GM18951 (cell line): Measurements from ENCODE around the gene GARIN5A.
"Not testable (repeated sequence)": the region's sequence is repeated elsewhere in the genome, so short reads cannot be mapped to it uniquely, and the experiment has no call there.

Experiments
- POLR2A ChIP-seq: IDR thresholded peaks from 4 replicates; pipeline ENCODE4 v1.6.1; 2011; ENCODE audit warnings: mild to moderate bottlenecking; ENCODE audit not compliant: insufficient read length, insufficient read depth; ENCODE audit errors: extremely low read depth
- in situ Hi-C: fragments of 300-500 bp; cut with MboI; formaldehyde crosslinking; loops from one replicate; pipeline ENCODE4 v1.12.0; 2022; ENCODE audit warnings: low sequenced_read_pairs, mixed read lengths, inconsistent platforms; ENCODE audit not compliant: unreplicated experiment

GARIN5A gene

DNA sequence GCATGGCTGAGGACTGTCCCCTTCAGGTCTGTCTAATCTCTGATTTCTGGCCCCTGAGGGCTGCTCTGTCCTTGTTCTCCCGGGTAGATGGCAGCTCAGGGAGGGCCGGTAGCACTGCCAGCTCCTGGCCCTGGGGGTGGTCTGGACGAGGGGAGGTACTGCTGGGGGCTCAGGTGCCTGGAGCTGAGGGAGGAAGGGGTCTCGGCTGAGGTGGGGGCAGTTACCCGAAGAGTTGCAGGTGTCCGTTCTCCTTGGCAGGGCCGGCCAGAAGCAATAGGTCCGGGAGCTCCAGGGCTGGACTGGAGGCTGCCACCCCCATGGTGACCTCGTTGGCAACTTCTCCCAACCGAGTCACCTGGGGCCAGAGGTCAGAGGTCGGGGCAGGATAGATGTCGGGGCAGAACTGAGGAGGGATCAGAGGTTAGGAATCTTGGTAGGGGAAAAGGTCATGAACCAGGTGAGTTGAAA, 1.5 kb downstream of the GARIN5A start:
- in situ Hi-C loops = no loop called here

DNA sequence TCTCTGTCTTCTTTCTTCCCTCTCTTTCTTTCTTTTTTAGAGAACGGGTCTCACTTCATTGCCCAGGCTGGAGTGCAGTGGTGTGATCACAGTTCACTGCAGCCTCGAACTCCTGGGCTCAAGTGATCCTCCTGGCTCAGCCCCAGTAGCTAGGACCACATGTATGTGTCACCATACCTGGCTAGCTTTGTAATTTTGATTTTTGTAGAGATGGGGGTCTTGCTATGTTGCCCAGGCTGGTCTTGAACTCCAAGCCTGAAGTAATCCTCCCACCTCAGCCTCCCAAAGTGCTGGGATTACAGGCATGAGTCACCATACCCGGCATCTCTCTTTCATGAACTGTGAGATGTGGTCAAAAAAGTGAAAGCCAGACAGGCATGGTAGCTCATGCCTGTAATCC, 3.3 kb downstream of the GARIN5A start:
- in situ Hi-C loops = not testable (repeated sequence)

More for the DNA sequence above, 1.5 kb downstream of the GARIN5A start:
- TF ChIP-seq POLR2A = no peak

DNA sequence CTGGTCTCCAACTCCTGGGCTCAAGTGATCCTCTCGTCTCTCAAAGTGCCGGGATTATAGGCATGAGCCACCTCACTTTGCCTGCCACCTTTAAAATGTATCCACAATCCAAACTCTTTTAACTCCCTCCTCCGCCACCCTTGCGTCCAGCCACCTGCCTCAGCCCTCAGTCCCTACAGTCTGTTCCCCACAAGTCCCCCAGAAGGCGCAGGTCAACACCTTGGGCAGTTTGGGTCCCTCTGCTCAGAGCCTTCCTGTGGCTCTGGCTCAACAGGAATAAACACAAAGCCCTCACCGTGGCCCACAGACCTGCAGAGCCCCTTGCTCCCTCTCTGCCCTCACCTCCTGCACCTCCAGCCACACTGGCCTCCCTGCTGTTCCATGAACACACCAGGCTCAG, 7.8 kb downstream of the GARIN5A start:
- TF ChIP-seq POLR2A = no peak
- in situ Hi-C loops = loop anchor here (10.0 kb wide), 1 partner anchor 94 kb away; the partner anchor contains the start of gene NR1H2

DNA sequence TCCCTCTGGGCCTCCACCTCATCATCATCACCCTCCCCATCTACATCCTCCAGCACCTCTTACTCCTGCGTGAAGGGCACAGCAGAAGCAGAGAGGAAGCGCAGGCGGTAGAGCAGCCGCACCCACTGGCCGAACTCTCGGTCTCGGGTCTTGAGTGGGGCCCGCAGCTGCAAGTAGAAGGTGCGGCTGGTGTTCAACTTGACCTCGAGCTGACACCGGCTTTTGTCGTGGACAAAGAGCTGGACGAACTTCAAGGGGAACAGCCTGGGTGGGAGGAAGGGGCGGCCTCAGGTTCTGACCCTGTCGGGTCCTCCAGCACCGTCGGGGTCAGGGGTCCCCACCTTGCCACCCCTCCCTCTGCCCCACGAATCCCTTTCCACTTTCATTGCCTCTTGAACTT, 9.1 kb downstream of the GARIN5A start:
- TF ChIP-seq POLR2A = no peak
- in situ Hi-C loops = loop anchor here (10.0 kb wide), 1 partner anchor 93 kb away; the partner anchor contains the start of gene NR1H2

DNA sequence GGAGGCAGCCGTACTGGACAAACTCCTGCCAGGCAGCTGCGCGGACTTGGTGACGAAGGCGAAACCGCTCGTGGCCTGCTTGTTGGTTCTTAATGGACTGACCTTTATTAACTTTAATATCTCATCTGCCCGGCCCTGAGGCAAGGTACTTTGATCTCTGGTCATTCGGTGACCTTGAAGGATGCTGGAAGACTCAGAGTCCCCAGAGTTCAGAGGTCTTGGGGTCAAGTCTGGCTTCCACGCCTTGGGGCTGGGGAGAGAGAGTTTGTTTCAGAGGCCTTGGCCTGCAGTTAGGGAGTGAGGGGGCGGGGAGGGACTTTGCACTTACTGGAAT, 10.0 kb downstream of the GARIN5A start:
- TF ChIP-seq POLR2A = no peak
- in situ Hi-C loops = loop anchor here (10.0 kb wide), 1 partner anchor 92 kb away; the partner anchor contains the start of gene NR1H2

DNA sequence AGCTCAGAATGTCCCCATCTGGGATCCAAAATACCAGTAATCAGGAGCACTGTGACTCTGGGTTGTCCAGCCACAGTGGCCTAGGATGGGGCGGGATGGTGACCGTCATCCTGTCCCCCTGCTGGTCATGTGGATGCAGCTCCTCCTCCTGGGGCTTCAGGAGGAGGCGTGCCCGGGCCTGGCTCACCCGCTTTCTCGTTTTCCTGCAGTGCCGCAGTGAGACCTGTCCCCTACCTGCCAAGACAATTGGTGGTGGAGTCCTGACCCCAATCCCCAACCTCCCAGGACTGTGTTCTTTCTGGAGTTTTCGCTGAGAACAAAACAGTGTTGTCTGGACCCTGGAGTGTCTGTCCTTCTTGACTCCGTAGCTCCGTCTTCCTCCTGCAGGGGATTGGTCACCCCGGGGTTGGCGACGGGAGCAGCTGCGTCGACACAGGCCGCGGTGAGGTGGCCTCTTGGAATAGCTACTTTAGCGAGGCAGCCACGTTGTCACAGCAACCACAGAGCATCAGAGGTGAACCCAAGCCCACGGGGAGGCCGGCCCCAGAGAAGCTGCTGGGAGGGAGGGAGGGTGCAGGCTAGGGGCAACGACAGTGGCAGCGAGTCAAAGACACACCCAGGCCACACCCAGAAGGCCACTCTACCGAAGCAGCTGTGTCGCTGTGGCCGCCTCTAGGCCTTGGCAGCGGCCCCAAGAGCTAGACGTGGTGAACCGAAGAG, 10.5 kb downstream of the GARIN5A start:
- no peak for TF ChIP-seq POLR2A
- in situ Hi-C loops = loop anchor here (10.0 kb wide), 1 partner anchor 91 kb away; the partner anchor contains the start of gene NR1H2

DNA sequence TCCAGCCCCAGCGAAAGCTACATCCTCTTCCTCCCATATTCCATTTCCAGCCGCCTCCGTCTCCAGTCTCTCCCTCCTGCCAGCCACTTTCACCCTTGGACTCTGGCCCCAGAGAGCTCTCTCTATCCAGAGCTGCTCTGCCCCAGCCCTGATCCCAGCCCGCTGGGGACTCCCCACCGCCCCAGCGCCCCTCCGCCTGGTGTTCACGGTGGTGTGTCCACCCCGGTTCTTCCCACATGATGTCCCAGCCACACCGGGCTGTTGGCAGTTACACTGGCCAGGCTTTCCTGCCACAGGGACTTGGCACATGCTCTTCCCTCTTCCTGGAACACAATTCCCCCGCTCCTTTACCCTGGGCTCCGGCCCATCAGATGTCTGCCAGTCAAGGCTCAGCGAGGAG, 11.6 kb downstream of the GARIN5A start:
- no peak for TF ChIP-seq POLR2A
- in situ Hi-C loops = loop anchor here (10.0 kb wide), 1 partner anchor 90 kb away; the partner anchor contains the start of gene NR1H2

DNA sequence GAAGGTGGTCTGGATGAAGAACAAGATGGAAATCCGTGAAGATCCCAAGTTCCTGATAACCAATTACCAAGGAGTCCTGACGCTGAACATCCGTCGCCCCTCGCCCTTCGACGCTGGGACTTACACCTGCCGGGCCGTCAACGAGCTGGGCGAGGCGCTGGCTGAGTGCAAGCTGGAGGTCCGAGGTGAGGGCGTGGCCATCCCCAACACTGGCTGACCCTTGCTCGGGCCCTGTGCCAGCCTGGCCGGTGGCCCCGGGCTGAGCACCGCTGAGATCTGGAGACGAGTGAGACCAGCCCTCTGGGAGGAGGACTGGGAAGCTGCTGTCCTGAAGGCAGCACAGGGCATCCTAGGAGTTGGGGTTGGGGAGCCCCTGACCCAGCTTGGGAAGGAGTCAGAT, 12.3 kb downstream of the GARIN5A start:
- TF ChIP-seq POLR2A = no peak
- in situ Hi-C loops = loop anchor here (10.0 kb wide), 1 partner anchor 90 kb away; the partner anchor contains the start of gene NR1H2

DNA sequence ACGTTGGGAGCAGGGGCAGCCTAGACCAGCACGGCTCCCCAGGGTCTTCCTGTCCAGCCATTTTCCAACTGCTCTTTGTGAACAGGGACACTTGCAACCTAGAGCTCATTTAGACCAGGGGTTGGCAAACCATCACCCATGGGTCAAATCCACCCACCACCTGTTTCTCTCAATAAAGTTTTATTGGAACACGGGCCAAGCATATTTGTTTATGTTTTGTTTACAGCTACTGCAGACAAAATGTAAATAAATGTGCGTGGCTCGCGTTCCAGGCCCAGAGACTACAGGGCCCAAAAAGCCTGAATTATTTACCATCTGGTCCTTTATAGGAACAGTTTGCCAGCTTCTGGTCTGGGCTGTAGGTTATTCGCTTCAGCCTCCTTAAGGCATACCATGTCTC, 13.7 kb downstream of the GARIN5A start:
- TF ChIP-seq POLR2A = no peak
- in situ Hi-C loops = loop anchor here (10.0 kb wide), 1 partner anchor 88 kb away; the partner anchor contains the start of gene NR1H2

DNA sequence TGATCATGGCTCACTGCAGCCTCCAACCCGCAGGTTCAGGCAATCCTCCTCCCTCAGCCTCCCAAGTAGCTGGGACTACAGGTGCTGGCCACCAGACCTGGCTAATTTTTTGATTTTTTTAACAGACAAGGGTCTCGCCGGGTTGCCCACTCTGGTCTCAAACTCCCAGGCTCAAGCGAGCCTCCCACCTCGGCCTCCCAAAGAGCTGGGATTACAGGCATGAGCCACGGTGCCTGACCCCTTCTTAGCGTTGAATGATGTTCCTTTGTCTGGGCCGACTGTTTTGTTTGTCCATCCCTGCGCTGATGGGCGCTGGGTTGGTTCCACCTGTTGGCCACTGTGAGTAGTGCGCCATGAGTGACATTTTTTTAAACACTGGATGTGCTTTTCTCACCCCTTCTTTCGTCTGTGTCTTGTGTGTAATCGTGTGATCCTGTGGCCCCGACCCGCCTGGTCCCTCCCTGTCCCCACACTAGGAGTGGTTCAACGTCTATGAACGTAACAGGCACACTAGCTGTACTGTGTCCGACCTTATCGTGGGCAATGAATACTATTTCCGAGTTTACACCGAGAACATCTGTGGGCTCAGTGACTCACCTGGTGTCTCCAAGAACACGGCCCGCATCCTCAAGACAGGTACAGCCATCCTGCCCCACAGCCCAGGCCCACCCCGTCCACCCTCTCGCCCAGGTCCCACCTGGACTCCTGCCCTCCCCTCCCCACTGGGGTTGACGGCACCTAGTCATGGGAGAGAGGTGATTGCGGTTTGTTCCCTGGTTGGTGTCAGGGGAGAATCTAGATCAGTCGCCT, 15.4 kb downstream of the GARIN5A start:
- no peak for TF ChIP-seq POLR2A
- in situ Hi-C loops = loop anchor here (10.0 kb wide), 1 partner anchor 86 kb away; the partner anchor contains the start of gene NR1H2

DNA sequence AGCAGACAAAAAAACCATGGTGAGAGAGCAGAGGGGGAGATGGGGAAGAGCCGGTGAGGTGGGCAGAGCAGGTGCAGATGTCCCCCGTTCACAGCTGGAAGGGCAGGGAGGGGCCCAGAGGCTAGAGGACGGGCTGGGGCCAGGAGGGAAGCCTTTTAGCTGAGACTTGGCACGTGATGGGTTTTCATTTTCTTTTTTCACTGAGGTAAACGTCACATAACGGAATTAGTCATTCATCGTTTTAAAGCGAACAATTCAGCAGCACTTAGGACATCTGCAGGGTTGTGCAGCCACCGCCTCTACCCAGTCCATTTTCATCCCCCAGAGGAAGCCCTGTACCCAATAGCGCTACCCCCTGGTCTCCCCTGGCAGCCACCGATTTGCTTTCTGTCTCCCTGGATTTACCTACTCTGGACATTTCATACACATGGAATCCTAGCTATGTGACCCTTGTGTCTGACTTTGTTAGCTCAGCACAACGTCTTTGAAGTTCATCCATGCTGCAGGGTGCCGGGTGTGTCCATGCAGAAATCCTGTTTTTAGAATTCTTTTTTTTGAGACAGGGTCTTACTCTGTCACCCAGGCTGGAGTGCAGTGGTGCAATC, 16.4 kb downstream of the GARIN5A start:
- in situ Hi-C loops = loop anchor here (10.0 kb wide), 1 partner anchor 85 kb away; the partner anchor contains the start of gene NR1H2
- TF ChIP-seq POLR2A = peak; percentile 49

DNA sequence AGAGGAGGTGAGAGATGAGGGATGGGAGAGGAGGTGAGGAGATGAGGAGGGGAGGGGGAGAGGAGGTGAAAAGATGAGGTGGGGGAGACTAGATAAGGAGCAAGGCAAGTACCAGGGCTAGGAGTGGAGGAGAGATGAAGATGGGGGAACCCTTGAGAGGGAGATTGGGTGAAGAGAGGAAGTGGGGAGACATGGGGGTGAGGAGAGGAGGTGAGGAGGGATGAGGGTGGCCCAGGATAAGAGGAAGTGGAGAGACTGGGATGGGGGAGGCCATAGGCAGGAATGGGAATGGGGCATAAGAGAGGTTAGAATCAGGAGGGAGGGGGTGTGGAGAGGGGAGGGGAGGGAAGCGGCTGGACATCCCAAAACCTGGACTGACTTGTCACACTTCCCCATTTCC, 17.0 kb downstream of the GARIN5A start:
- no peak for TF ChIP-seq POLR2A
- in situ Hi-C loops = loop anchor here (10.0 kb wide), 1 partner anchor 85 kb away; the partner anchor contains the start of gene NR1H2

DNA sequence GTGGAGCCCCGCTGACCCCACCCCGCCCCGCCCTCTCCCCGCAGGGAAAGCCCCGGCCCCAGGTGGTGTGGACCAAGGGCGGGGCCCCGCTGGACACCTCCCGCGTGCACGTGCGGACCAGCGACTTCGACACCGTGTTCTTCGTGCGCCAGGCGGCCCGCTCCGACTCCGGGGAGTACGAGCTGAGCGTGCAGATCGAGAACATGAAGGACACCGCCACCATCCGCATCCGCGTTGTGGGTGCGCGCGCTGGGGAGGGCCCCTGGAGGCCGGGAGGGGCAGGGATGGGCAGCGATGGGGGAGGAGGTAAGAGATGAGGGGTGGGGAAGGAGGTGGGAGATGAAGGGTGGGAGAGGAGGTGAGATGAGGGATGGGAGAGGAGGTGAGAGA, 17.6 kb downstream of the GARIN5A start:
- in situ Hi-C loops = no loop called here

DNA sequence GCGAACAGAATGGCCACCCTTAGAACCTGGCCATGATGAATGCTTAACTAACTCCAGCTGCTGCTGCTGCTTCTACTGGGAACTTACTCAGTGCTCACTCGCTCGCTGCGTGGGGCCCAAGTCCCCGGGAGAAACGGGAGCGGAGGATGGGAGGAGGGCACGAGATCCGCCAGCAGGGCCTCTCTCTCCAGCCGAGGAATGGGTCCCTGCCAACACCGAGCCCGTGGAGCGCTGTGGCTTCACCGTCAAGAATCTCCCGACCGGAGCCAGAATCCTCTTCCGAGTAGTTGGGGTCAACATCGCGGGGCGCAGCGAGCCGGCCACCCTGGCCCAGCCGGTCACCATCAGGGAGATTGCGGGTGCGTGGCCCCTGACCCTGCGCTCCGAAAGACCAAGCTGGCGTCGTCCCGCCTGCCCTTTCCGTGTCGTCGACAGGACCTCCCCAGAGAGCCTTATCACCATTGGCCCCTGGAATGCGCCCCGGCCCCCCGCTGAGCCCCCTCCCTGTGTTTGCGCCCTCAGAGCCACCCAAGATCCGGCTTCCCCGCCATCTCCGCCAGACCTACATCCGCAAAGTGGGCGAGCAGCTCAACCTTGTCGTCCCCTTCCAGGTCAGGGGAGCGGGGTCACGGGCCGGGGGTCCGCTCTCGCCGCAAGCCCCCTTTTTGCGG, 18.1 kb downstream of the GARIN5A start:
- in situ Hi-C loops = no loop called here
- no peak for TF ChIP-seq POLR2A

More for the DNA sequence above, 17.6 kb downstream of the GARIN5A start:
- no peak for TF ChIP-seq POLR2A
